Panc1 (cell line): Measurements from ENCODE around the gene ADRB1.

Source experiments
- CTCF ChIP-seq: fragments of 450-650 bp; IDR thresholded peaks from 2 replicates; pipeline ENCODE4 v1.5.1; 2017; ENCODE audit warnings: mild to moderate bottlenecking
- POLR2AphosphoS5 ChIP-seq: IDR thresholded peaks from 2 replicates; pipeline ENCODE4 v1.6.1; 2012; ENCODE audit warnings: mild to moderate bottlenecking, low read depth, low read length, moderate library complexity
- REST ChIP-seq, 2 experiments: IDR thresholded peaks; 2 replicates each; pipeline ENCODE4 v1.6.1; 2011 to 2012; ENCODE audit warnings: low read depth in 2 of 2, control low read depth in 1 of 2, low read length in 1 of 2, mild to moderate bottlenecking in 1 of 2, moderate library complexity in 1 of 2; ENCODE audit not compliant: insufficient read depth in 1 of 2
- TCF7L2 ChIP-seq: IDR thresholded peaks from 2 replicates; pipeline ENCODE4 v1.6.1; 2011; ENCODE audit warnings: mild to moderate bottlenecking, low read depth, low read length, inconsistent platforms

GRCh38 chr10:114024876-114025610 lies 18.6 kb upstream of the ADRB1 start:
- TF ChIP-seq CTCF = no peak
- no peak for TF ChIP-seq REST (IDR thresholded peaks at IDR 0.05; ENCODE audit: insufficient read depth in 1 of 2, low read depth in 2 of 2, low read length in 1 of 2)
- TF ChIP-seq TCF7L2 = no peak
- TF ChIP-seq POLR2AphosphoS5 = no peak
